HG02938 (cell line): ENCODE results near the gene PAWR.
"Not testable (repeated sequence)": the region's sequence is repeated elsewhere in the genome, so short reads cannot be mapped to it uniquely, and the experiment has no call there.

Source experiments
- ATAC-seq: cut with Tn5 transposase; IDR thresholded peaks from one replicate; pipeline ENCODE4 v1.9.1; 2021; ENCODE audit warnings: mild to moderate bottlenecking, moderate library complexity; ENCODE audit not compliant: unreplicated experiment

The PAWR gene

GRCh38 chr12:79553863-79554574 lies 136.7 kb downstream of the PAWR start:
- ATAC-seq: no peak

GRCh38 chr12:79552192-79552591 lies 138.6 kb downstream of the PAWR start:
- no peak for ATAC-seq

GRCh38 chr12:79549531-79550271 lies 141.1 kb downstream of the PAWR start:
- no peak for ATAC-seq

DNA sequence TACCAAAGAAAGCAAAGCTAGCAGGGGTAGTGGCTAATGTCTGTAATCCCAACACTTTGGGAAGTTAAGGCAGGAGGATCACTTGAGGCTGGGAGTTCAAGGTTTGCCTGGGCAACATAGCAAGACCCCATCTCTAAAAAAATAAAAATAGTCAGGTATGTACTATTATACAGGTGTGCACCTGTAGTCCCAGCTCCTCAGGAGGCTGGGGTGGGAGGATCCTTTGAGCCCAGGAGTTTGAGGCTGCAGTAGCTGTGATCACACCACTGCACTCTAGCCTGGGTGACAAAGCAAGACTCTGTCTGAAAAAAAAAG lies 142.2 kb downstream of the PAWR start:
- ATAC-seq: no peak

DNA sequence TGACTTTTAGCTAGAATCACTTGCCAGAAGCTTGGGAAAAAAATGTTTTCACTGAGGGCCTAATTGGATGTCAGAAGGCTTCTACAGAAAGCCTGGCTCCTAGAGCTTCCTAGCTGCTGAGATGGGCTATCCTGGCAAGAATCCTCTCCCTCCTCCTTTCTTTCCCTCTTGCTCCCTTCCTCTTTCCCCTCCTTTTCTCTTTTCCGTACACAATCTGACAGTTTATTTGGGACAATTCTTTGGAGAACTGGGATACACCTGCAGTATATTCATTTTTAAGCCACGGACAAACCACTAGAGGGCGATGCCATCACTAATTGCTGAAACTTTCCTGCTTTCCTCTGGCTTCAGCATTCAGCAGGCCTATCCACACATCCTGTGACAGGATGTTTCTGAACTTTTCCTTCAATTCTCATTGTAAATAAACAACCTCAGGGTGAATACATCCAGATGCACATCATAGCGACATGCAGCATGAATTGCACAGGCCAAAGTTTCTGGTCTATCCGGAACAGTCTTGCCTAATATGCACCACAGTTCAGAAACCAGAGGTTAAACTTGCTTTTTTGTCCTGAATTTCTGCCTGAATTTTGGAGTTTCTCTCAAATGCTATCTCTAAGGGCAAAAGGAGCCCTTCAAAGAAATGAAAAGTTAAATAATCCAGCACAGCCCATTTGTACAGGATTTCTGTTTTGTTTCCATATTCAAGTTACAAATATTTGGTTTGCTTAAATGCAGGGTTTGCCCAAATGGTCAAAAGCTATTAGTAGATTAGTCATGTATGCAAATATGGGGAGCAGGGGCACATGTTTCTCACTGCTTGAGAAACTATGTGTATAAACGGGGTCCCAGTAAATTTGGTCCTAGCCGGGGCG lies 142.8 kb downstream of the PAWR start:
- ATAC-seq: peak; percentile 67

DNA sequence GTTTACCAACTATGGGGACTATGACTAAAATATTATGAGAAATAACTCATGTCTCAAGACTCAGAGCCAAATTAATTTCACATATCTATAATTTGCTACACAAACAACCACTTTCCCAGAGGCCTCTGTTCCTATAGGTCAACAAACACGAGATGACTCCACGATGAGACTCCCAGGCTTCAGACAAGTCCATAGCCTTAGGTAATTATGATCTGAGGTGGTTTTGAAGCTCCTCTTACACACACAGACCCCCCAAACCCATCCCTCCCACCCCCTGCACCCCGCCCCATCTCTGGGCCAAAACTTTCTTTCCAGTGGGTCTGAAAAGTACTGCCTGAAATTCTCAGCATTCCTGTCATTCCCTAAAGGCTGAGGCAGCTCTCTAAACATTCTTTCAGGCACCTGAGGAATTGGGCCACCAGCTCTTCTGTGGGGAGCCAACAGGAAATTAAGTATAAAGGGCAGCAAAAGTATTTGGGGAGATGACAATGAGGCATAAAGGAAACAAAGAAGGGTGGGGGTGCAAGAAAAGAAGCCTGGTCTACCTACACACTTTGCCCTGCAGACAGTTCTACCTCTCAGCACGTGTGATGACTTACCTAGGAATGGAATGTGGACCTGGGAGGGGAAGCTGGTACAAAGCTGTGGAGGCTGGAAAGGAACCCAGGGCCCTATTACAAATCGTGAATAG lies 143.6 kb downstream of the PAWR start:
- no peak for ATAC-seq

DNA sequence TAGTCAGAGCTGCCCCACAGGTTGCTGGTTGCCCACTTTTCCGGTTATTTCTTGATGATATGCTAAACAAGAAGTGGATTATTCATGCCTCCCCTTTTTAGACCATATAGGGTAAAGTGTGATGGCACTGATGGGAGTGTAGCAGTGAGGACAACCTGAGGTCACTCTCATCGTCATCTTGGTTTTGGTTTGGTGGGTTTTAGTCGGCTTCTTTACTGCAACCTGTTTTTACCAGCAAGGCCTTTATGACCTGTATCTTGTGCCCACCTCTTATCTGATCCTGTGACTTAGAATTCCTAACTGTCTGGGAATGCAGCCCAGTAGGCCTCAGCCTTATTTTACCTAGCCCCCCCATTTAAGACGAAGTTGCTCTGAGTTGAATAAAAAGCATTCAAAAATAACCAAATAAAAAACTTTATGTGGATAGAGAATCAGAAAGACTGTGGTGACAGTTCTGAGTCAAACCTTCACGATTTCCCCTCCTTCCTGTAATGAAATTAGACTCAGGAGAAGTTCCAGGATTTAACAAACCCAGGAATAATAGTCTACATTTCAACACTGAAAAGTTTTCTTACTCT lies 144.2 kb downstream of the PAWR start:
- no peak for ATAC-seq

DNA sequence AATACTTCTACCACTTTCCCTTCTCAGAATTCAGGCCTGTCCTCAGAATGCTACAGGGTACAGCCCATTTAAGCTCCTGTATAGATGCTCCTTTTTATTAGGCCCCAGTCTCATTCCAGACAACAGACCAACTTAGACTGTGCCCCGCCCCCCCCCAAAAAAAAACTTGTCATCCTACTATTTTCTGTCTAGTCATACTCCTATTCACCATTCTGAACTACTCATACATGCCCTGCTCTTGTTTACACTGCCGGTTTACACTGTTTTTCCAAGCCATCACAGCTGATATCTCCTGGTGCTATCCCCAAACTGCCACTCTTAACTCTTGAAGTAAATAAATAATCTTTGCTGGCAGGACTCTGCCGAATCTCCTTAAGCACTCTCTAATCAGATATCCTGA lies 146.3 kb downstream of the PAWR start:
- not testable (repeated sequence) for ATAC-seq

GRCh38 chr12:79537675-79538074 lies 153.1 kb downstream of the PAWR start:
- no peak for ATAC-seq

DNA sequence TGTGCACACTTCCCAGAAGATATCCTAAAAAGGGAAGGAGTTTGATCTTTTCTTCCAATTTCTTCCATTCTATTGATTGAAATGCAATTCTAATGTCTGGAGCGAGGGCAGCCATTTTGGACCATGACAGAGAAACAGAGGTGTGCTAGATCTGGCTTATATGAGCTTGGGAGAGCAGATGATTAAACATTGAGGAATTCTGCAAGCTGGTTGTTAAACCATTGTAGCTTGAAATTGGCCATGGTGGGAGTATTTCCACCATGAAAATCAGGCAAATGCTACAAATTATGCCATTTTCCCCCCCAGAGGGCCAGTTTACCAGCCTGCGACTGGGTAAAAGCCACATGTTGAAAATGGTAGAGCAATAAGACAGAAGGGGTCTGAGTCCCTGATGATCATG lies 155.0 kb downstream of the PAWR start:
- no peak for ATAC-seq
